HG02870 (cell line): Measurements from ENCODE around the gene CEP85L.

Experiments
- ATAC-seq: cut with Tn5 transposase; IDR thresholded peaks from one replicate; pipeline ENCODE4 v1.9.1; 2021; ENCODE audit warnings: mild to moderate bottlenecking, moderate library complexity; ENCODE audit not compliant: unreplicated experiment

The CEP85L gene

DNA sequence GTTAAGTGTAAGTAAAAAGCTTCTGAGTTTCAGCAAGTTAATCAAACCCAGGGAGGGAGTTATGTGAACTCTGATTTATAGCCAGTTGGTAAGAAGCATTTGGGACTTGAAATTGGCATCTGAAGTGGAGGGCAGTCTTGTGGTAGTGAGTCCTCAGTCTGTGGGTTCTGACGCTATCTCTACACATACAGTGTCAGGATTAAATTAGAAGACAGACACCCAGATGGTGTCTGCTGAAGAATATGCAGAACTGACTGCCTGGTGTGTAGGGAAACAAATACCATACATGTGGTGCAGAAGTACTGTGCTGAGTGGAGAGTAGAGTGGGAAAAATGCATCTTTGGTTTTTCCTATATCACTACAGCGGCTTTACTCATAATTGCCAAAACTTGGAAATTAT, 146.8 kb downstream of the CEP85L start:
- no peak for ATAC-seq

DNA sequence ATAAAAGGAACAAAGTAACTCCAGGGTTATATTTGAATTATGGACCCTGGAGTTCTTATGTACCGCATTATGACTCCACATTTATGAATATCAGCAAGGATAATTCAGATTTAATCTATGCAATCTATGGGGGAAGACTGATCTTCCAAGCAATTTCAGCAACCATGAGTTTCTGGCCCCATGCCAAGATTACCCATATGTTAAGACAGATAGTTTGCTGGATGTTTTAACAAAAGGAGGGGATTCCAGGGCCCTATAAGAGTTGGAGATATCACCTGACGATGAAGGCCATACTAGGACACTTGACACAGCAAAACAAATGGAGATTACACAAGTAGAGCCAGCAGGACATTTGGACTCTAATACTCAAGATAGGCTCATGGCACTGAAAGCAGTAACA, 149.2 kb downstream of the CEP85L start:
- ATAC-seq: no peak

DNA sequence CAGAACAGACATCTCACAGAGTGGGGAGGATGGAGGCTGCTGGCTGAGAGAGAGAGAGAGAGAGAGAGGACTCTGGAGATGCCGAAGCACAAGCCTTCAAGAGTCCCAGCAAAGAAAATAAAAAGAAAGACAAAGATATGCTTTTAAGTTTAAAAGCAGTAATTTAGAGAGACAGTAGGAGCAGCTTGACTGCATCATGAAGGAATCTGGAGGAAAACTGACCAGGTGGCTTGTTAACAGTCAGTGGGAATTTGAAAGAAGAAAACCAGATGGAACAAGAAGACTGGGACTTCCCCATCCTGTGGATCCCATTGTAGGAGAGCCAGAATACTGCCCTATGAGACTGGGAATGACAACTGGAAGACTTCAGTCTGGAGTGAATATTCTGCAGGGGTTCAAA, 149.6 kb downstream of the CEP85L start:
- no peak for ATAC-seq

DNA sequence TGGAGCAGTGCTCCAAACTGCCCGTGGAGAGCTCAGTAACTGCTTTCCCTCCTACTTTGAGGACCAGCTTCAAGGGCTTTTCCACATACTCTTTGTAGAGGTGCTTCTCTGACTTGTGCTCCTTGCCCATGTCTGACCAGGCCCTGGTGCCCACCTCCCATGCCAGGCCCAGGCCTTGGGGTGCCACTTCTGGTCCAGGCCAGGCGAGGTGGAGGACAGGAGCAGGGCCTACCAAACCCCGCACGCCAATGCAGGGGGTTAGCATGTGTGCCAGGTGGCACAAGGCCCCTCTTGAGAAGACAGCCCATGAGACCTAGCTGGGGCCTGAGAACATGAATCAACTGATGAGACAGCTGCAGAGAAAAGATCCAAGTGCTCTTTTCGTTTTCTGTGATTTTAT, 150.3 kb downstream of the CEP85L start:
- no peak for ATAC-seq

DNA sequence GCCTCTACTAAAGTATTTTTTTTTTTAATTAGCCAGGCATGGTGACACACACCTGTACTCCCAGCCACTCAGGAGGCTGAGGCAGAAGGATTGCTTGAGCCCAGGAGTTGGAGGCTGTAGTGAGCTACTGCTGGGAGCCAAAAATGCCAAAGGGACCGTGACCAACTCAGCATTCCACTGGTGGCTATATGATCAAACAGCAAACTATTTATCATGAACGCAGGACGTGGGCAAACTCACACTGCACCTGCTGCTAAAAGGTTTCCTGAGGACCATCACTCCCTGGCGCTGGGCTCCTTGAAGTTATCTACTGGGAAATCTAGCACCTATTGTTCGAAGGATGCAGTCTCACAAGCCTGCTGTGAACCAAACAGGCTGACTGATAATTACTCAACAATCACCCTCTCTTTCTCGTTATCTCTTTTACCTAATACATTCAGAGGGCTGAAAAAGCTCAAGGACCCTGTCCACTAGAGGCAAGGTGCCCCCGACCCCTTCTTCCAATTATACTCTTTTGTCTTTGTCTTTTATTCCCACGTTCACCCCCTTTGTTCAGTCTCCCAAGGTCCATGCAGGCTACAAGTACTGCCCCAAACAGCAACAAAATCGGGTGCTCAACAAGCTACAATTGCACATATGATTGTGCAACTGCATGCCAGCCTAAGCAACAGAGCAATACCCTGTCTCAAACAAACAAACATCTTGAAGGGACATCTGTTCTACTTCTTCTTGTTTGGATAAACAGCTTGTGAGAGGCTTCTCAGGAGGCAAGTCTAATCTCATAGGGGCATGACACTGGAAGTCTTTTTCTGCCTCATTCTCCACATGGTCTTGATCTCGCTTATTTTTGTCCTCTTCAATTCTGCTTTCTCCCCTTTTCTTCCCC, 151.0 kb downstream of the CEP85L start:
- ATAC-seq: no peak

DNA sequence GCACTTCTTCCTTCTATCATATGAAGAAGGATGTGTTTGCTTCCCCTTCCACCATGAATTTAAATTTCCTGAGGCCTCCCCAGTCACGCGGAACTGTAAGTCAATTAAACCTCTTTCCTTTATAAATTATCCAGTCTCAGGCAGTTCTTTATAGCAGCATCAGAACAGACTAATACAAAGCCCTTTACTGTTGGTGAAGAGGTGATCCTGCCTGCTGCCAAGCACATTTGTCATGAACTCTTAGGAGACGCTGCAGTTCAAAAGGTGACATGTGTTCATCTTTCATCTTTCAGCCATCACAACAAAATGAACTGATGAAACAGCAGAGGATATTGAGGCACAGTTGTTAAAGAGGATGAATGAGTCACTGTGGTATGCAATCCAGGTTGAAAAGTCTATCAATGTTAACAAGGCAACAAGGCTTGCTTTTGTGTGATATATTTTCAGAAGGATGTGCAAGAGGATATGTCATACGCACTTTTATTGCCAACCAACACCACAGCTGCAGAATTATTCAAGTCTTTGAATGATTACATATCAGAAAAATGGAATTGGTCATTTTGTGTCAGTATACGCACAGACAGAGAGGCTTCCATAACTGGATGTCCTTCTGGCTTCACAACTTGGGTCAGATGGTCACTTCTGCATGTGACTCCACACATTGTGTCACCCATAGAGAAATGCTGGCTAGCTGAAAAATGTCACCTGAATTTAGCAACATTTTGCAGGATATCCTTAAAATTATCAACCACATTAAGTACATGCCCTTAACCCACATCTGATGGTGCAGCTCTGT, 155.7 kb downstream of the CEP85L start:
- no peak for ATAC-seq

DNA sequence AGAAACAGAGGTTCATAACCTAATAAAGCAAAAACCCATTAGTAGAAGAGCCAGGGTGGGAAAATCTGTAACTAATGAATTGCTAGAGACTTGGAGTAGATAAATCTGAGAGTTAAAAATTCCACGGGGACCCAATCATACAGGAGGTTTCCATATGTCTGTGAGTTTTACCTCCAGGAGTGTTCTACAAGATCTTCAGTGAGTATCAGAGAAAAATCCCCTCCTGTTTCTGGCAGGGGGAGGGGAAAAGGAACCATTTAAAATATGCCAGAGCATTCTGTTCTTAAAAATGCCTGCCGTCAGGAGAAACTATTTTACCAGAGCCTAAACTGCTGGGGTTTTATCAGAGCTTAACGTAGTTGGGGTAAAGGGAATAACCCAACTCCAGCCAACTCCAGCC, 157.3 kb downstream of the CEP85L start:
- ATAC-seq: no peak

DNA sequence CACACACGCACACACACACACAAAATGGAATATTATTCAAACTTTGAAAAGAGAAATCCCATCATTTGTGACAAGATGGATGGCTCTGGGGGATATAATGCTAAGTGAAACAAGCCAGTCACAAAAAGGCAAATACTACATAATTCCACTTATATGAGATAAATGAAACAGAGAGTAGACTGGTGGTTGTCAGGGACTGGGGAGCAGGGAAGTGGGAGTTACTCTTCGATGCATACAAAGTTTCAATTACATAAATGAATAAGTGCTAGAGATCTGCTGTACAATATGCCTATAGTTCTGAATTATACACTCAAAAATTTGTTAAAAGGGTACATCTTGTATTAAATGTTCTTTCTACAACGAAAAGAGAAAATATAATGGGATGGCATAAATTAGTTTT, 161.4 kb downstream of the CEP85L start:
- no peak for ATAC-seq

DNA sequence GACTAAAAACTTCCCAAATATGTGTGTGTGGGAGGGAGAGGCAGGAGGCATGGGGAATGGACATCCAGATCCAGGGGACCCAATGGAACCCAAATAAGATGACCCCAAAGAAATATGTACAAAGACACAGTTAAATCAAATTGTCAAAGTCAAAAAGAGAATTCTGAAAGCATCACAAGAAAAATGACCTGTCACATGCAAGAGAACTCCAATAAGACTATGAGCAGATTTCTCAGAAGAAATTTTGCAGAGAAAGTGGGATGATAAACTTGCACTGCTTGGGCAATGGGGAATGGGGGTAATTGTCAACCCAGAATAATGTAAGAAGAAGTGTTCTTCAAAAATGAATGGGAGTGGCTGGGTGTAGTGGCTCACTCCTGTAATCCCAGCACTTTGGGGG, 162.8 kb downstream of the CEP85L start:
- ATAC-seq: no peak

DNA sequence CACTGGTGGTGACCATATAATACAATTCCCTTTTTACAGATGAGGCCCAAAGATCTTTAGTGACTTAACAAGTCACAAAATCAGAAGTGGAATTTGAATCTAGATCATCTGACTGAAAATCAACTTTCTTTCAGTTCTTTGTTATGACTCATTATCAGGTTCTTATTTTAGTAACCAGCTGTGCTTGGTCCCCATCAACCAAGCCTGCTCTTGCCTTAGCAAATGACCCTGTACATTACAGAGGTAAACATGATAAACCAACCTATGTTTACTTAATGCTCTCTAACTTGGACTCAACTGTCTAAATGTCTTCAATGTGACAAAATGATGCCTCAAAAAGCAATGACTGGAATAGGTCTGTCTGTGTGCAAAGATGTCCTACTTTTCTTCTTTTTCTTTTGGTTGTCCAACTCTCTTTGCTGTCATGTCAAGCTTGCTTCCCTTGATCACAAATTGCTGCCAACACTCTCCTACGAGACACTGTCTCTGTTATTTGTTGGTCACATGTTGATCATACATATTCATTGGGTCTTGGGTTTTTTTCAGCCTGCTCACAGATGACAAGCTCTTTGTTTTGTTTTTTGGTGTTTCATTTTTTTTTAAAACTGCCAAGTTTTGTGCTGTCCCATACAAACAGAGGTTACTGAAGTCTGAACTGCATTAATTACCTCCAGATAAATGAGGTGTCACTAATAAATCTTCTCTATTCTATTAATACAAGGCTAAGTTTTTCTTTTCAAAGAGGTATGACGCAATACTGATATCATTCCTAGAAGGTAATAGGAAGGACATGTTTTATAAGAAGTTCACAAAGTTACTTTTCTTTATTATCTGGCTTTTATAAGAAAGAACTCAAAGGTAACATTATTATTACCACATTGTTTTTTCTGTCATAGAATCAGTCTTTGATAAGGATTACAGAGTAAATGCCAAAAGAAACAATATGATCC, 165.5 kb downstream of the CEP85L start:
- peak; percentile 95 for ATAC-seq

DNA sequence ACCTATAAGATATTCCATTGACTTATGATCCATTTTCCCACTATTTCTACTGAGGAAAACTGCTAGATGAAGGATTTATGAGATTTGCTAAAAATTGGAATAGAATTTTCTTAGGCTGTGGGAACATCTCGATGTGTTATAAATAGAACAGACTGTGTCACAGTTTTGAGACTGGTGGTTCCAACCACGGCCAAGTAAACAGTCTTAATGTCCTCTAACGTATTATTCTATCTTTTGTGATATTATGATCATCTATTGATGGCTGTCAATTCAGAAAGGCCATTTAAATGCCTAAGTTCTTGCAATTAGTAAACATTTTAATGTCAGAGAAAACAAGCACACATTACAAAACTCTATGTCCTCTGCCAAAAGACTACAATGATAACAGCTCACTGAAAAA, 174.8 kb downstream of the CEP85L start:
- no peak for ATAC-seq

DNA sequence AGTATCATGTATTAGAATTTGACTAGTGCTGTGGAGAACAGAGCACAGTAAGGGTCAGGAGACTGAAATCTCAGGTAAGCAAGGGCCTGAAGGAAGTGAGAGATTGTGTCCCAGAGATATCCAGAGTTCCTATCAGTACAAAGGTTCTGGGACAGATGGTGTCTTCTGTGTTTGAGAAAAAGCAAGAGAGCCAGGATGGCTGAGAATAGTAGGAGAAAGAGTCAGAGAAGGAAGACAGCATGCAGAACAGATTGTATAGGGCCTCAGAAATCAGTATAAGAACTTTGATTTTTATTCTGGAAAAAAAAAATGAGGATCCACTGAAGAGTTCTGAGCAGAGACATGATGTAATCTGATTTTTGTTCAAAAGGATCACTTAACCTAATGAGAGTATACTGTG, 178.1 kb downstream of the CEP85L start:
- ATAC-seq: no peak

DNA sequence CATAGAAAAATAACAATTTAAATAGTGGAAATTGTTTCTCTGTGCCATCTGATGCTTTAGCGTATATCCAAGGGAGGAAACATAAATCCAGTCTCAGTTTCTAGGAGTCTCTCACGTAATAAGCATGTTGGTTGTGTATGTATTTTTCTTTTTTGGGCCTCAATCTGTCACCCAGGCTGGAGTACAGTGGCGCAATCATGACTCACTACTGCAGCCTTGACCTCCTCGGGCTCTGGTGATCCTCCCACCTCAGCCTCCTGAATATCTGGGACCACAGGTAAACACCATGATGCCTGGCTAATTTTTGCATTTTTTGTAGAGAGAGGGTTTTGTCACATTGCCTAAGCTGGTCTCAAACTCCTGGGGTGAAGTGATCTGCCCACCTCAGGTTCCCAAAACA, 181.9 kb downstream of the CEP85L start:
- ATAC-seq: no peak

DNA sequence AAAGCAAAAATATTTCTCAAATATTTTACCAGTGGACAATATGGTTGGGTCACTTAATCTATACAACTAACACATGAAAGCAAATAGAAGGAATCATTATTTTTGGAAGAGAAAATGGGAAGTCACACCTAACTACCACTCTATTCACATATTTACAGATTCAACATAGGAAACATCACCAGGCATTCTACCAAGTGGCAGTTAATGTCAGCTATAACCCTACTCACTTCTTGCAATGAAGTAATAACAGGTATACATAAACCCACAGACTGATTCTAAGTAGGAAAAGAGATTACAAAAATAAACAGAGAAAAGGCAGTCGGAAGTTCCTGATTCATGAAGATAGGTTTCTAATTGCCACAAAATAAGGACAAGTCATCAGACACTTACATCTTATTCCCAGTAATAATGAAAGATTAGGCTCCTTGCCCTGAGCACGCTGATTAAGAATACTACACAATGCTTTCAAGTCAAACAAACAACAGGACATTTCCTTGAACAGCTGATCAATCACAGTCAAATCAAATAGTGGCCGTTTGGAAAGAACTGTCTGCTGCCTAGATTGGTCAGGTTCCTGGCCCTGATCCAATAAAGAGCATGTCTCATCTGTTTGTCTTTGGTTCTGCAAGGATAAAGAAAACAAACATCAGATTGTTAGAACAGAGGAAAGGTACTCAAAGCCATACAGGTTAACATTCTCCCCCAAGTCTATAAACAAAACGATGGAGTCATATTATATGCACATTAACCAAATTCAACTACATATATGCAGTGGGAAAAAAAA, 182.5 kb downstream of the CEP85L start:
- no peak for ATAC-seq

DNA sequence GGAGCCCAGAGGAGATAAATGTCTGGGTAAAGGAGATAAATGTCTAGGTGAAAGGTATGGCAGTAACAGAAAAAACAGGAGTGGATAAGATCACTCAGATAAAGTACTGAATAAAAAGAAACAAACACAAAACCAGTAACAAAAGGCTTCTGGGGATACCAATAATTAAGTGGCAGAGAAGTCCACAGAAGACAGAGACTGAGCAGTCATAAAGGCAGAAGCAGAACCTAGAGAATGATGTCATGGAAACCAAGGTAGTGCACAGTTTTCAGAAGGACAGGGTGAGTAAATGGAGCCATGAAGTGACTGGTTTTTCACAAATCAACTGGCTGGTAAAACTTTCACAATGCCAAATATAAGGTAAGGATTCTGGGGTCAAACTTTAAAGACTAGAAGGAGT, 184.2 kb downstream of the CEP85L start:
- ATAC-seq: peak; percentile 82

DNA sequence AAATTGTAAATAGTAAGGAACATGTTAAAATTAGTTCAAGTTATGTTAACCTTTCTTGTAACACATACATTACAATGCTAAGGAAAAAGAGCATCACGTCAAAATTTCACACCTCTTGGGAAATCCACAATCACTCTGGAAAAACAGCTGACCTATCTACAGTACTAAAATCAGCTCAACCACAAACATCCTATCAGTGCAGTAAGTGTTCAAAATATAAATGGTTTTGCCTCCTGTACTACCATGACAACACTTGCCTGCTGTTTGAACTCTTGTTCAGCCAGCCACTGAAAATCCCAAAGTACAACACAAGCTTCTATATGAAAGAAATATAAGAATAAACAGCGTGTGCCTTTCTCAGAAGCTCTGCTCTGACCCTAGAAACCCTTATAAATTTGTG, 186.8 kb downstream of the CEP85L start:
- no peak for ATAC-seq

DNA sequence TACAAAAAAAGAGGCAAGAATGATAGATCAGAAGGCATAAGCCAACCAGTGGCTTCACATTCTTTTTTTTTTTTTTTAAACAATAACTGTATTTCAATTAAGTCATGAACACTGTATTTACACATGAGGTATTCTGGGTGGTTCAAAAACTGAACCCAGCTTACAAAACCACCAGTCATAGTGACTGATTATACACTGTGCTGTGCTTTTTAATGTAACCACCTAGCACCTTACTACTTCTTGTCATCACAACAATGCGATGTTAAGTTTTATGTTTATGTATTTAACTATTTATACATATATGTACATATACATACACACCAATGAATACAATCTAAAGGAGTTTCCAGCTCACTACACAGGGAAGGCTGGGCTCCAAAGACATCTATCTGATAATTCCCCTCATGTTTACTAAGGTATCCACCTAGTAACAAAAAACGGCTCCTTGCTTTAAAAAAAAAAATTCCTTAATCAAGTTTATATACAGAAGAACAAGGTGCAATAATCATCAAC, 190.4 kb downstream of the CEP85L start:
- no peak for ATAC-seq

DNA sequence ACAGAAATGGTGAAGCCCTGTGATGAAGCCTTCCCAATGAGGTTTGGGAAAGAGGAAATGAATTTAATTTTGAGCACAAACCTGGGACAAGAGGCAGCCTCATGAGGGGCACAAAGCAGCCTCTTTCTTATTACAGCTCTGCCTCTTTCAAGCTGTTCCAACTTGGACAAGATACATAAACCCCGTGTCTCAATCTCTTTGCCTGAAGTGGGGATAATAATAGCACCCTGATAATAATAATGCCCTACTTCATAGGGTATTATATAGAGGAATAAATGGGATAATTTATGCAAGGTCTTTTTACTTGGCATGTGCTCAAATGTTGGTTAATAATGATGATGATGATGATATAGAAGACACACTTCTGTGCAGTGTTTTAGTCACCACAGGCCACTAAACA, 194.4 kb downstream of the CEP85L start:
- no peak for ATAC-seq

DNA sequence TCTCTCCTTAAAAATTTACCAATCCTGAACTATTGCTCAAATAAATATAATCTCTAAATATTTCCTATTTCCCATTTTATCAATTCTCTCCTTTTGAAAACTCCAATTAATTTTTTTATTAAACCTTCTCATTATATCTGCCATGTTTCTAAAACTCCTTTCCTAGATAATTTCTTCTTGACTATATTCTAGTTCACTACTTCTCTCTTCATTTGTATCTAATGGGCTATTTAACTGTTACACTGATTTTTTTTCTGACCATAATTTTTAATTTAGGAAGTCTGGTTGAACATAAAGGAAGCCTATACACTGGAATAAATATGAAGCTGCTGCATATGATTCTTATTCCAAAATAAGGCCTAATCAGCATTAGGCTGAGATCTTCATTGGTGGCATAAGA, 199.6 kb downstream of the CEP85L start:
- ATAC-seq: no peak

DNA sequence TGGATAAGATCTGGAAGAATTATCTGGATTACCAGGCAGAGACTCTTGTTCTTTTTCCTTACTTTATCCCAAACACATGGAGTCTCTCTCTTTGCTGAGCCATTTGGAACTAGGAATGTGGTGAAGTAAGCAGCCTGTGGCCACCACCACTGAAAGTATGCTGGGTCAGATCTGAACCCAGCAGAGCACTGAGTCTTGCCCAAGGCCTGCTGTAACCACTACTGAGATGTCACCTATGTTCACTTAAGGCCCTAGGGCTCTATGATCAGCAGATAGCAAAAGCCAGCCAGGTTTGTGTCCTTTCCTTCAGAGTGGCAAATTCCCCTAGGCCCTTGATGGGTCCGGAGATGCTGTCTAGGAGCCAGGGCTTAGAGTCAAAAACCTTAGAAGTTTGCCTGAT, 206.6 kb downstream of the CEP85L start:
- no peak for ATAC-seq
